ENCODE data around the gene AKAP12. TPM values are rescaled to one million over a fixed set of nuclear protein-coding genes. Genes with fewer than 3 reads are reported as not detected.

Gene AKAP12
- polyA plus RNA-seq, 2 of the 4 experiments (the other 2 are of a cell fraction): 32.1 to 192 TPM

GRCh38 chr6:151279891-151280290 lies 40.1 kb downstream of the AKAP12 start:
- H3K4me3 ChIP-seq: no peak overlapping the region
- ChIA-PET CTCF (interaction anchor here (1.0 kb wide), 1 partner anchor 244 kb away, joined by 4 read pairs; no protein-coding TSS in a partner anchor), POLR2A (no interaction called here)
- H3K4me1 ChIP-seq: peaks cover 17% of the 10 kb centered on the region; the same call in 2 of the 3 replicates
- TF ChIP-seq CEBPB (IDR thresholded peaks at IDR 0.05) (peak in 1 of 2 experiments; percentile 40; a peak in 2 of 4 replicates), ESRRA (IDR thresholded peaks at IDR 0.05; ENCODE audit: borderline replicate concordance, low read length) (no peak)
- no peak for ATAC-seq
- no peak for DNase-seq (ENCODE audit: low read depth in 1 of 2, low spot score in 1 of 2)
- H3K9me3 ChIP-seq: no peaks in the 10 kb centered on the region
- H3K27ac ChIP-seq: no peak overlapping the region
- 84% methylated on average over 2 of the region's 2 CpGs for WGBS (ENCODE audit: missing lambda C conversion rate)
- FAIRE-seq: no peak
- no peak overlapping the region for H3K4me2 ChIP-seq

GRCh38 chr6:151280859-151281258 lies 41.1 kb downstream of the AKAP12 start:
- CTCF ChIA-PET: interaction anchor here (1.0 kb wide), 1 partner anchor 245 kb away, joined by 4 read pairs; no protein-coding TSS in a partner anchor
- H3K4me1 ChIP-seq: peaks cover 16% of the 10 kb centered on the region; the same call in 2 of the 3 replicates
- DNase-seq (ENCODE audit: low read depth in 1 of 2, low spot score in 1 of 2) (no peak), ATAC-seq (no peak), FAIRE-seq (no peak)
- no peaks in the 10 kb centered on the region for H3K9me3 ChIP-seq
- WGBS (ENCODE audit: missing lambda C conversion rate): 92% methylated on average over 4 of the region's 4 CpGs
- H3K27ac ChIP-seq: no peak overlapping the region
- H3K4me3 ChIP-seq: no peak overlapping the region
- POLR2A ChIA-PET: interaction anchor here (0.6 kb wide), 1 partner anchor 29 kb away, joined by 3 read pairs; no protein-coding TSS in a partner anchor
- no peak overlapping the region for H3K4me2 ChIP-seq
- TF ChIP-seq EP300 (IDR thresholded peaks at IDR 0.05) (no peak), POLR2AphosphoS2 (conservative IDR thresholded peaks at IDR 0.05; ENCODE audit: low read length) (no peak), CBX8 (IDR thresholded peaks at IDR 0.05) (no peak), GATA3 (IDR thresholded peaks at IDR 0.05; ENCODE audit: borderline replicate concordance) (no peak), ZC3H11A (IDR thresholded peaks at IDR 0.05) (no peak), CHD4 (IDR thresholded peaks at IDR 0.05; ENCODE audit: borderline replicate concordance) (no peak)

- DNase-seq (ENCODE audit: low read depth in 1 of 2, low spot score in 1 of 2): no peak
- Histone ChIP-seq H3K4me1 (peaks cover 4% of the 10 kb centered on the region; the same call in 2 of the 3 replicates), H3K9me3 (no peaks in the 10 kb centered on the region), H3K4me3 (no peak overlapping the region), H3K27ac (no peak overlapping the region), H3K4me2 (no peak overlapping the region)
- FAIRE-seq: no peak
- no peak; a peak in 1 of 6 replicates for ATAC-seq
- no peak for TF ChIP-seq PHF8 (IDR thresholded peaks at IDR 0.05; ENCODE audit: borderline replicate concordance, low read depth)
- TF ChIP-seq ELK1 (IDR thresholded peaks at IDR 0.05; ENCODE audit: low read depth, low read length): no peak
- TF ChIP-seq BHLHE40 (IDR thresholded peaks at IDR 0.05; ENCODE audit: low read depth, low read length): no peak
- no peak for TF ChIP-seq ZFP36 (IDR thresholded peaks at IDR 0.05; ENCODE audit: borderline replicate concordance, partially characterized antibody)
- TF ChIP-seq ZC3H11A (IDR thresholded peaks at IDR 0.05): no peak
- no peak for TF ChIP-seq EP300 (IDR thresholded peaks at IDR 0.05)
- no peak for TF ChIP-seq KDM5A (IDR thresholded peaks at IDR 0.05)
- TF ChIP-seq TFCP2L1 (CRISPR knock-in tag; IDR thresholded peaks at IDR 0.05): no peak
- TF ChIP-seq RNF2 (IDR thresholded peaks at IDR 0.05; ENCODE audit: borderline replicate concordance, low read depth): no peak
- ChIA-PET CTCF (interaction anchor here (0.8 to 1.0 kb wide), 2 partner anchors 9 to 41 kb away, joined by 3 read pairs; no protein-coding TSS in a partner anchor), POLR2A (no interaction called here)
- WGBS (ENCODE audit: missing lambda C conversion rate): 85% methylated on average over 11 of the region's 11 CpGs
These were observed 44.2 kb downstream of the AKAP12 start for GRCh38 chr6:151284012-151284411.

- 78% methylated on average over 4 of the region's 4 CpGs for WGBS (ENCODE audit: missing lambda C conversion rate)
- Histone ChIP-seq H3K4me2 (no peak overlapping the region), H3K4me1 (peaks cover 4% of the 10 kb centered on the region; the same call in 2 of the 3 replicates), H3K9me3 (no peaks in the 10 kb centered on the region), H3K4me3 (no peak overlapping the region), H3K27ac (no peak overlapping the region)
- ATAC-seq (no peak), FAIRE-seq (no peak), DNase-seq (ENCODE audit: low read depth in 1 of 2, low spot score in 1 of 2) (no peak)
- ChIA-PET POLR2A (no interaction called here), CTCF (interaction anchor here (0.8 to 1.0 kb wide), 2 partner anchors 8 to 40 kb away, joined by 3 read pairs; no protein-coding TSS in a partner anchor)
- TF ChIP-seq MAFK (IDR thresholded peaks at IDR 0.05; ENCODE audit: partially characterized antibody) (no peak), BCL3 (IDR thresholded peaks at IDR 0.05) (no peak), CHD2 (IDR thresholded peaks at IDR 0.05; ENCODE audit: low read length, partially characterized antibody) (no peak), RCOR1 (IDR thresholded peaks at IDR 0.05; ENCODE audit: low read depth, low read length) (no peak), SMC3 (IDR thresholded peaks at IDR 0.05) (no peak), GATA3 (IDR thresholded peaks at IDR 0.05; ENCODE audit: borderline replicate concordance) (no peak), RAD21 (conservative IDR thresholded peaks at IDR 0.05 in 1 of 2, IDR thresholded peaks at IDR 0.05 in 1 of 2) (no peak), HDAC2 (IDR thresholded peaks at IDR 0.05) (no peak), NFE2L2 (conservative IDR thresholded peaks at IDR 0.05; ENCODE audit: low read length) (no peak), SREBF2 (IDR thresholded peaks at IDR 0.05) (no peak), NR3C1 (IDR thresholded peaks at IDR 0.05) (no peak), CBX2 (IDR thresholded peaks at IDR 0.05; ENCODE audit: borderline replicate concordance, low read depth) (no peak), BHLHE40 (IDR thresholded peaks at IDR 0.05; ENCODE audit: low read depth, low read length) (no peak), KDM5A (IDR thresholded peaks at IDR 0.05) (no peak), FOSB (CRISPR knock-in tag; IDR thresholded peaks at IDR 0.05) (no peak), HEYL (CRISPR knock-in tag; IDR thresholded peaks at IDR 0.05) (no peak), USF2 (IDR thresholded peaks at IDR 0.05) (no peak), CEBPB (IDR thresholded peaks at IDR 0.05) (no peak)
These were observed 44.8 kb downstream of the AKAP12 start for GRCh38 chr6:151284548-151285017.
